Thyroid gland (tissue), 4 donors: ENCODE data around the gene GALNT17.

Experiments used
- POLR2A ChIP-seq, 2 donors: fragments of 450-650 bp; IDR thresholded peaks; one replicate each; pipeline ENCODE4 v1.6.1; 2017; ENCODE audit warnings: antibody characterized with exemption in 2 of 2, mild to moderate bottlenecking in 2 of 2, moderate library complexity in 1 of 2
- TF ChIP-seq, protein P1 (sequence below), 6 experiments: fragments of 200-600 bp in 3 of 6; fragments of 450-650 bp in 3 of 6; sonication (generic) in 3 of 6; IDR thresholded peaks; one replicate each; pipeline ENCODE4 v1.5.1; 2016 to 2019; ENCODE audit warnings: antibody characterized with exemption in 6 of 6, mild to moderate bottlenecking in 2 of 6, inconsistent platforms in 1 of 6, moderate library complexity in 1 of 6

DNA sequence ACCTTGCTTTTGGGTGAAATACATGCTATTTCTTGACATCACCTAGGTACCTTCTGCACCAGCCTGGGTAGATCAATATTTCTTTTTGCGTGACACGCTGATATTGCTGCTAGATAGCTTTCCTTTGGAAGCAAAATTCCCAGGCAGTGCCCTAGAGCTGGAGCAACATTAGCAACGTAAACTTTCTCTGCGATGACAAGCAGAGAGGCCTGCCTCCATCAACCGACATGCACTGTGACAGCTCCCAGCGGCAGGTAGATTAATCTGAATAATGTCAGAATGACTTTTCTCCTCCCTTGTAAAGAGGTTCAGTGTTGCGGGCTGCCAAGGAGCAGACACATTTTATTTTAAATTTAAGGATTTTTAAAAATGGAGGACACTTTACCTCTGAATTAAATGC lies 307.4 kb downstream of the GALNT17 start:
- no peak for TF ChIP-seq POLR2A (IDR thresholded peaks at IDR 0.05)
- TF ChIP-seq, protein P1, sequence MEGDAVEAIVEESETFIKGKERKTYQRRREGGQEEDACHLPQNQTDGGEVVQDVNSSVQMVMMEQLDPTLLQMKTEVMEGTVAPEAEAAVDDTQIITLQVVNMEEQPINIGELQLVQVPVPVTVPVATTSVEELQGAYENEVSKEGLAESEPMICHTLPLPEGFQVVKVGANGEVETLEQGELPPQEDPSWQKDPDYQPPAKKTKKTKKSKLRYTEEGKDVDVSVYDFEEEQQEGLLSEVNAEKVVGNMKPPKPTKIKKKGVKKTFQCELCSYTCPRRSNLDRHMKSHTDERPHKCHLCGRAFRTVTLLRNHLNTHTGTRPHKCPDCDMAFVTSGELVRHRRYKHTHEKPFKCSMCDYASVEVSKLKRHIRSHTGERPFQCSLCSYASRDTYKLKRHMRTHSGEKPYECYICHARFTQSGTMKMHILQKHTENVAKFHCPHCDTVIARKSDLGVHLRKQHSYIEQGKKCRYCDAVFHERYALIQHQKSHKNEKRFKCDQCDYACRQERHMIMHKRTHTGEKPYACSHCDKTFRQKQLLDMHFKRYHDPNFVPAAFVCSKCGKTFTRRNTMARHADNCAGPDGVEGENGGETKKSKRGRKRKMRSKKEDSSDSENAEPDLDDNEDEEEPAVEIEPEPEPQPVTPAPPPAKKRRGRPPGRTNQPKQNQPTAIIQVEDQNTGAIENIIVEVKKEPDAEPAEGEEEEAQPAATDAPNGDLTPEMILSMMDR (IDR thresholded peaks at IDR 0.05), result no peak
